Spleen (tissue), 7 donors: Measurements from ENCODE around the gene LYPD8.

Experiments used
- POLR2AphosphoS5 ChIP-seq, 3 donors: sonication (generic); formaldehyde crosslinking; IDR thresholded peaks; one replicate each; pipeline ENCODE4 v1.5.1; 2017; ENCODE audit warnings: antibody characterized with exemption in 3 of 3
- TF ChIP-seq, protein P1 (sequence below), 11 experiments: fragments of 200-600 bp in 7 of 11; fragments of 450-650 bp in 4 of 11; sonication (generic) in 4 of 11; IDR thresholded peaks in 8 of 11; conservative IDR thresholded peaks in 3 of 11; 1 replicate in 7 of 11; 2 replicates in 4 of 11; pipeline versions ENCODE4 v1.4.0 to v1.8.0; 2016 to 2021; ENCODE audit warnings: antibody characterized with exemption in 11 of 11, inconsistent platforms in 4 of 11, mild to moderate bottlenecking in 1 of 11
- donor health status: DM: no; HTN: no; CAD: no; lungs with moderate emphysema.
- donor health status: DM: no; HTN: no; CAD: no.
- donor health status: DM: no; HTN: no; CAD: no.

DNA sequence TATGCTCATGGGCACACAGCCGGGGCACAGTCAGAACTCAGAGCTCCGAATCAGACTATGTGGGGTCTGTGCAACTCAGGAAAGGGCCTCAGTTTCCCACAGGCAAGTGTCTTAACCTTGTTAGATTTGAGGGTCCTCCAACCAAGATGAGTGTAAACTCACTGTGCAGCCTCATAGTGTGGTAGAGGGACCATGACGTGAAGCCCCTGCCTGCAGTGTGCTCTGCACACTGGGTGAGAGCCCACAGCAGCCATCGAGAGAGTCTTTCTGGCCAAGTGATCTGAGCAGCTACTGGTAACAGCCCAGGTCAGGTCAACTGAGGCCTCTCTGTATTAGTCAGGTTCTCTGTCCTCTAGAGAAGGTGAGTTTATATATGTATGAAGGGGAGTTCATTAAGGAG, 592 bp upstream of the LYPD8 start:
- TF ChIP-seq POLR2AphosphoS5 (IDR thresholded peaks at IDR 0.05), result no peak
- TF ChIP-seq, protein P1, sequence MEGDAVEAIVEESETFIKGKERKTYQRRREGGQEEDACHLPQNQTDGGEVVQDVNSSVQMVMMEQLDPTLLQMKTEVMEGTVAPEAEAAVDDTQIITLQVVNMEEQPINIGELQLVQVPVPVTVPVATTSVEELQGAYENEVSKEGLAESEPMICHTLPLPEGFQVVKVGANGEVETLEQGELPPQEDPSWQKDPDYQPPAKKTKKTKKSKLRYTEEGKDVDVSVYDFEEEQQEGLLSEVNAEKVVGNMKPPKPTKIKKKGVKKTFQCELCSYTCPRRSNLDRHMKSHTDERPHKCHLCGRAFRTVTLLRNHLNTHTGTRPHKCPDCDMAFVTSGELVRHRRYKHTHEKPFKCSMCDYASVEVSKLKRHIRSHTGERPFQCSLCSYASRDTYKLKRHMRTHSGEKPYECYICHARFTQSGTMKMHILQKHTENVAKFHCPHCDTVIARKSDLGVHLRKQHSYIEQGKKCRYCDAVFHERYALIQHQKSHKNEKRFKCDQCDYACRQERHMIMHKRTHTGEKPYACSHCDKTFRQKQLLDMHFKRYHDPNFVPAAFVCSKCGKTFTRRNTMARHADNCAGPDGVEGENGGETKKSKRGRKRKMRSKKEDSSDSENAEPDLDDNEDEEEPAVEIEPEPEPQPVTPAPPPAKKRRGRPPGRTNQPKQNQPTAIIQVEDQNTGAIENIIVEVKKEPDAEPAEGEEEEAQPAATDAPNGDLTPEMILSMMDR (IDR thresholded peaks at IDR 0.05 in 8 of 11, conservative IDR thresholded peaks at IDR 0.05 in 3 of 11), result no peak
